CD14-positive monocyte (primary cell): ENCODE results near the gene DENND1B. TPM values are rescaled to one million over a fixed set of nuclear protein-coding genes. Genes with fewer than 3 reads are reported as not detected.

ENCODE experiments used
- DNase-seq, 3 donors: peaks; one replicate each; pipeline ENCODE4 v3.0.0-alpha.2; 2011 to 2022
- H2AFZ ChIP-seq: 2 replicates; pipeline ENCODE4 v1.6.0; 2012; ENCODE audit warnings: mild to moderate bottlenecking, low read depth, low read length, inconsistent platforms; ENCODE audit not compliant: insufficient read depth, poor library complexity, severe bottlenecking
- H3K27ac ChIP-seq, 2 donors: 1 replicate in 1 of 2; 2 replicates in 1 of 2; pipeline ENCODE4 v1.5.1; 2012 to 2013; ENCODE audit warnings: low read length in 2 of 2, control low read depth in 1 of 2, inconsistent platforms in 1 of 2, low read depth in 1 of 2, mild to moderate bottlenecking in 1 of 2
- H3K27me3 ChIP-seq, 2 donors: one replicate each; pipeline versions ENCODE4 v1.6.0 to v1.6.1; 2011 to 2013; ENCODE audit warnings: low read length in 2 of 2; ENCODE audit not compliant: control insufficient read depth in 2 of 2, insufficient read depth in 2 of 2
- H3K36me3 ChIP-seq, 2 donors: replicated peaks in 1 of 2; 1 replicate in 1 of 2; 2 replicates in 1 of 2; pipeline versions ENCODE4 v1.5.1 to v1.6.1; 2012 to 2013; ENCODE audit warnings: low read length in 2 of 2, control low read depth in 1 of 2, inconsistent platforms in 1 of 2, mild to moderate bottlenecking in 1 of 2; ENCODE audit not compliant: insufficient read depth in 2 of 2, control insufficient read depth in 1 of 2
- H3K4me1 ChIP-seq, 2 donors: 1 replicate in 1 of 2; 2 replicates in 1 of 2; pipeline versions ENCODE4 v1.5.1 to v1.6.1; 2012 to 2013; ENCODE audit warnings: low read length in 2 of 2, control low read depth in 1 of 2, inconsistent platforms in 1 of 2, mild to moderate bottlenecking in 1 of 2, moderate library complexity in 1 of 2; ENCODE audit not compliant: insufficient read depth in 2 of 2, control insufficient read depth in 1 of 2
- H3K4me2 ChIP-seq: replicated peaks from 2 replicates; pipeline ENCODE3; 2012; ENCODE audit warnings: low read length, moderate library complexity, mild to moderate bottlenecking; ENCODE audit not compliant: poor library complexity, severe bottlenecking; ENCODE audit errors: extremely low read depth
- H3K4me3 ChIP-seq, 3 experiments: fragments of 200-600 bp in 1 of 3; sonication (generic) in 1 of 3; replicated peaks in 1 of 3; 1 replicate in 2 of 3; 2 replicates in 1 of 3; pipeline ENCODE4 v1.5.1; 2011 to 2013; ENCODE audit warnings: low read length in 3 of 3, mild to moderate bottlenecking in 3 of 3, control low read depth in 2 of 3, low read depth in 2 of 3, inconsistent platforms in 1 of 3, moderate library complexity in 1 of 3
- H3K79me2 ChIP-seq: 2 replicates; pipeline ENCODE4 v1.6.0; 2012; ENCODE audit warnings: mild to moderate bottlenecking, control low read depth, inconsistent platforms, low read length, moderate library complexity; ENCODE audit not compliant: insufficient read depth
- H3K9ac ChIP-seq: 2 replicates; pipeline ENCODE4 v1.6.0; 2017; ENCODE audit warnings: low read length, mild to moderate bottlenecking; ENCODE audit not compliant: insufficient read depth, poor library complexity, severe bottlenecking
- H3K9me3 ChIP-seq, 2 donors: replicated peaks in 1 of 2; 1 replicate in 1 of 2; 2 replicates in 1 of 2; pipeline versions ENCODE4 v1.5.1 to v1.6.1; 2012 to 2013; ENCODE audit warnings: low read length in 2 of 2, control low read depth in 1 of 2; ENCODE audit not compliant: control insufficient read depth in 1 of 2, insufficient read depth in 1 of 2
- H4K20me1 ChIP-seq: 2 replicates; pipeline ENCODE4 v1.6.0; 2012; ENCODE audit warnings: mild to moderate bottlenecking, low read length, control low read depth, moderate library complexity; ENCODE audit not compliant: insufficient read depth
- H3K27ac Mint-ChIP-seq, 7 donors: one replicate each; pipeline ENCODE4 v1.8.0; 2020; ENCODE audit warnings: mild to moderate bottlenecking in 7 of 7, mixed read lengths in 7 of 7, moderate library complexity in 6 of 7, inconsistent platforms in 2 of 7
- H3K27me3 Mint-ChIP-seq, 3 donors: one replicate each; pipeline ENCODE4 v1.8.0; 2021 to 2022; ENCODE audit warnings: low read depth in 3 of 3, mild to moderate bottlenecking in 3 of 3, mixed read lengths in 3 of 3, moderate library complexity in 3 of 3, inconsistent platforms in 1 of 3
- H3K36me3 Mint-ChIP-seq, 2 donors: one replicate each; pipeline ENCODE4 v1.8.0; 2020; ENCODE audit warnings: mixed read lengths in 2 of 2, inconsistent platforms in 1 of 2, mild to moderate bottlenecking in 1 of 2
- H3K4me1 Mint-ChIP-seq: one replicate; pipeline ENCODE4 v1.8.0; 2020; ENCODE audit warnings: mild to moderate bottlenecking, mixed read lengths
- H3K4me3 Mint-ChIP-seq, 2 donors: one replicate each; pipeline ENCODE4 v1.8.0; 2020; ENCODE audit warnings: mild to moderate bottlenecking in 2 of 2, mixed read lengths in 2 of 2, moderate library complexity in 1 of 2
- H3K9me3 Mint-ChIP-seq, 7 donors: one replicate each; pipeline ENCODE4 v1.8.0; 2020 to 2022; ENCODE audit warnings: mixed read lengths in 7 of 7, mild to moderate bottlenecking in 6 of 7, moderate library complexity in 6 of 7, inconsistent platforms in 2 of 7
- CTCF ChIP-seq: fragments of 200-600 bp; IDR thresholded peaks from one replicate; pipeline ENCODE4 v1.8.0; 2022; ENCODE audit warnings: antibody characterized with exemption, mild to moderate bottlenecking
- WGBS: methylation state at CpG from one replicate; pipeline ENCODE4 v1.1.5; 2013; ENCODE audit warnings: missing lambda C conversion rate; ENCODE audit not compliant: insufficient coverage; 5-methylcytosine and 5-hydroxymethylcytosine counted together
- intact Hi-C, 2 donors: fragments of 100-400 bp; cut with micrococcal nuclease; formaldehyde crosslinking; loops; one replicate each; pipeline versions ENCODE4 v1.15.0 to v1.15.1; 2023
- polyA plus RNA-seq, 3 donors: library from polyadenylated mRNA; depleted of rRNA in 1 of 3; unstranded in 2 of 3; stranded (reverse) in 1 of 3; fragments of 300-500 nt in 2 of 3; fragments of >200 nt in 1 of 3; fragmentation: Illumina TruSeq in 2 of 3; gene quantifications; 1 replicate in 2 of 3; 2 replicates in 1 of 3; pipeline ENCODE4 v1.2.3, GENCODE V29; 2012 to 2021

DENND1B gene
- polyA plus RNA-seq, 3 donors, result 3.0 to 8.2 (median 5.7) TPM

- Mint-ChIP-seq H3K4me3 (no peak overlapping the region), H3K27ac (peak overlapping the region in 2 of 7 donors; percentile 8 to 33), H3K9me3 (no peaks in the 10 kb centered on the region), H3K27me3 (peaks cover 0 to 1% (median 0%) of the 10 kb centered on the region in 3 donors), H3K4me1 (peaks cover 56% of the 10 kb centered on the region), H3K36me3 (peaks cover 7% of the 10 kb centered on the region in 2 donors)
- no peaks in the 10 kb centered on the region for H3K36me3 ChIP-seq
- no peaks in the 10 kb centered on the region for H4K20me1 ChIP-seq
- H3K79me2 ChIP-seq, result peaks cover 79% of the 10 kb centered on the region
- WGBS, result 94% methylated on average over 4 of the region's 4 CpGs
- H3K9ac ChIP-seq, result no peak overlapping the region
- no peak overlapping the region for H3K4me3 ChIP-seq
- no peaks in the 10 kb centered on the region for H3K9me3 ChIP-seq
- H3K4me1 ChIP-seq, result peaks cover 24 to 44% of the 10 kb centered on the region in 2 donors
- no peak overlapping the region for H2AFZ ChIP-seq
- H3K27ac ChIP-seq, result no peak overlapping the region
- H3K4me2 ChIP-seq, result no peak overlapping the region
- no peaks in the 10 kb centered on the region for H3K27me3 ChIP-seq
- intact Hi-C loops, result no loop called here
- TF ChIP-seq CTCF, result no peak
- DNase-seq, result no peak
Measured at GRCh38 chr1:197769287-197769686, 6.0 kb downstream of the DENND1B start.

DNA sequence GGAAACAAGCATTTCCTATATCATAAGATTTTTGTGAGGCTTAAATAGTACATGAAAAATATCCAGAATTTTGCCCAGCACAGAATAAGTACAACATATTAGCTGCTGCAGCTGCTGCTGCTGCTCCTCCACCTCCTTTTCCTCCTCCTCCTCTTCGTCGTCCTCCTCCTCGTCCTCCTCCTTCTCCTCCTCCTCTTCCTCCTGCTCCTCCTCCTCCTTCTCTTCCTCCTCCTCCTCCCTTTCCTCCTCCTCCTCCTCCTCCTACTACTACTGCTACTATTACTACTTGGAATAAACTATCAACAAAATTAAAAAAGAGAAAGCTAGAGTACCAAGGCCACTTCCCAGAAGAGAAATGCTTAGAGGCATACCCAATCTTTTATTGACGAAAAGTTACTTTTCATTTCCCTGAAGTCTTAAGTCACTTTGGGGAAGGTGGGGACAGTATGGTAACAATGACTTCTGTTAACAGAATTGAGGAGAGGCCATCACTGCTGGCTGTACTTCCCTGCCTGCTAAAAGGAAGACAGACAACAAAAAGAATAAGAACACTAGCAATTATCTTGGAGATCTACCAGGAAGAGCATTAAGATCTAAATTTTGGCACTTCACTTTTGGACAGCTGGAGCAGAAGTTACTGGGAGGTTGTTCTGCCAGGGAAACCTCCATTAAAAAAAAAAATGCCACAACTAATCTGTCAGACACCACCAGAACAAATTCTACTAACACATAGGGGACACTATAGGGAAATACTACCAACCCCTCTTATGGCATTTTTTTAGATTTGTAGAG lies 7.1 kb downstream of the DENND1B start:
- Histone ChIP-seq H3K4me2 (peak overlapping the region; percentile 47), H3K9me3 (no peaks in the 10 kb centered on the region), H3K79me2 (peaks cover 79% of the 10 kb centered on the region), H2AFZ (peak overlapping the region; percentile 46), H3K4me1 (peaks cover 16 to 33% of the 10 kb centered on the region in 2 donors), H3K27me3 (no peaks in the 10 kb centered on the region), H3K9ac (no peak overlapping the region), H4K20me1 (no peaks in the 10 kb centered on the region), H3K4me3 (peak overlapping the region in 1 of 3 experiments; percentile 56), H3K36me3 (no peaks in the 10 kb centered on the region), H3K27ac (peak overlapping the region in 1 of 2 donors; percentile 55)
- Mint-ChIP-seq H3K9me3 (no peaks in the 10 kb centered on the region), H3K27me3 (peaks cover 0 to 1% (median 0%) of the 10 kb centered on the region in 3 donors), H3K4me3 (peak overlapping the region; percentile 61 to 64), H3K36me3 (peaks cover 7% of the 10 kb centered on the region in 2 donors), H3K4me1 (peaks cover 48% of the 10 kb centered on the region), H3K27ac (peak overlapping the region in 5 of 7 donors; percentile 5 to 77 (median 60))
- DNase-seq, result no peak
- 0% methylated on average over 3 of the region's 4 CpGs for WGBS
- intact Hi-C loops, result no loop called here
- no peak for TF ChIP-seq CTCF
